ENCODE results near the gene SPARCL1.

SPARCL1 gene

GRCh38 chr4:87541521-87541920 is 12.3 kb upstream of the SPARCL1 start:
- DNase-seq = no peak

GRCh38 chr4:87540146-87541058 is 11.2 kb upstream of the SPARCL1 start:
- no peak for DNase-seq

GRCh38 chr4:87532907-87533306 is 3.7 kb upstream of the SPARCL1 start:
- no peak for DNase-seq

- DNase-seq = no peak
Observed at GRCh38 chr4:87532109-87532508, 2.9 kb upstream of the SPARCL1 start.

GRCh38 chr4:87531621-87532020 is 2.4 kb upstream of the SPARCL1 start:
- no peak for DNase-seq

GRCh38 chr4:87530868-87531267 is 1.7 kb upstream of the SPARCL1 start:
- DNase-seq = no peak

- DNase-seq = no peak
Observed at GRCh38 chr4:87530229-87530628, 1.1 kb upstream of the SPARCL1 start.

- no peak for DNase-seq
Observed at GRCh38 chr4:87527431-87528220, 1.6 kb downstream of the SPARCL1 start.

- DNase-seq = no peak
Observed at GRCh38 chr4:87525636-87526295, 3.4 kb downstream of the SPARCL1 start.

- DNase-seq = no peak
Observed at GRCh38 chr4:87524456-87524855, 4.7 kb downstream of the SPARCL1 start.

GRCh38 chr4:87523307-87523706 is 5.9 kb downstream of the SPARCL1 start:
- DNase-seq = no peak

GRCh38 chr4:87521757-87522374 is 7.3 kb downstream of the SPARCL1 start:
- peak; percentile 83 for DNase-seq

- DNase-seq = no peak
Observed at GRCh38 chr4:87521319-87521718, 7.9 kb downstream of the SPARCL1 start.

GRCh38 chr4:87517621-87518020 is 11.6 kb downstream of the SPARCL1 start:
- DNase-seq = no peak

- no peak for DNase-seq
Observed at GRCh38 chr4:87516683-87517082, 12.5 kb downstream of the SPARCL1 start.

- no peak for DNase-seq
Observed at GRCh38 chr4:87512400-87512799, 16.8 kb downstream of the SPARCL1 start.

- no peak for DNase-seq
Observed at GRCh38 chr4:87511500-87511899, 17.7 kb downstream of the SPARCL1 start.

- no peak for DNase-seq
Observed at GRCh38 chr4:87510747-87511146, 18.4 kb downstream of the SPARCL1 start.

GRCh38 chr4:87506974-87507701 is 22.0 kb downstream of the SPARCL1 start:
- DNase-seq = no peak

GRCh38 chr4:87505862-87506261 is 23.3 kb downstream of the SPARCL1 start:
- no peak for DNase-seq

- peak; percentile 65 for DNase-seq
Observed at GRCh38 chr4:87502580-87503238, 26.5 kb downstream of the SPARCL1 start.

- DNase-seq = no peak
Observed at GRCh38 chr4:87500092-87500462, 29.1 kb downstream of the SPARCL1 start.

All from DMS79 treated with DMSO at 0.1 percent for 48 hours (cell line).